ENCODE data around the gene GPC5.
A peak's percentile ranks its signal among the peaks of the same experiment; 100 is the strongest.
"Not testable (repeated sequence)": the region's sequence is repeated elsewhere in the genome, so short reads cannot be mapped to it uniquely, and the experiment has no call there.

GPC5 gene

GRCh38 chr13:92743992-92744391, 1345.6 kb downstream of the GPC5 start:
- no peak for TF ChIP-seq HDGF (IDR thresholded peaks at IDR 0.05; ENCODE audit: borderline replicate concordance)
- TF ChIP-seq, protein P1, sequence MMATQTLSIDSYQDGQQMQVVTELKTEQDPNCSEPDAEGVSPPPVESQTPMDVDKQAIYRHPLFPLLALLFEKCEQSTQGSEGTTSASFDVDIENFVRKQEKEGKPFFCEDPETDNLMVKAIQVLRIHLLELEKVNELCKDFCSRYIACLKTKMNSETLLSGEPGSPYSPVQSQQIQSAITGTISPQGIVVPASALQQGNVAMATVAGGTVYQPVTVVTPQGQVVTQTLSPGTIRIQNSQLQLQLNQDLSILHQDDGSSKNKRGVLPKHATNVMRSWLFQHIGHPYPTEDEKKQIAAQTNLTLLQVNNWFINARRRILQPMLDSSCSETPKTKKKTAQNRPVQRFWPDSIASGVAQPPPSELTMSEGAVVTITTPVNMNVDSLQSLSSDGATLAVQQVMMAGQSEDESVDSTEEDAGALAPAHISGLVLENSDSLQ (IDR thresholded peaks at IDR 0.05), result no peak
- TF ChIP-seq SP1 (IDR thresholded peaks at IDR 0.05), result no peak
- no peak for TF ChIP-seq FOXA1 (IDR thresholded peaks at IDR 0.05)
- POLR2A ChIA-PET, result no interaction called here
- CTCF ChIA-PET, result no interaction called here
- no peak for DNase-seq (ENCODE audit: extremely low spot score)

- no peak for DNase-seq (ENCODE audit: extremely low spot score)
- POLR2A ChIA-PET, result no interaction called here
- TF ChIP-seq ARNT (IDR thresholded peaks at IDR 0.05) (no peak), FOXK2 (IDR thresholded peaks at IDR 0.05) (no peak), HDGF (IDR thresholded peaks at IDR 0.05; ENCODE audit: borderline replicate concordance) (no peak), SP1 (IDR thresholded peaks at IDR 0.05) (no peak), BHLHE40 (IDR thresholded peaks at IDR 0.05; ENCODE audit: borderline replicate concordance) (no peak), SUZ12 (IDR thresholded peaks at IDR 0.05) (no peak), FOXM1 (IDR thresholded peaks at IDR 0.05; ENCODE audit: borderline replicate concordance) (no peak), LEF1 (IDR thresholded peaks at IDR 0.05; ENCODE audit: borderline replicate concordance) (no peak), ZNF384 (IDR thresholded peaks at IDR 0.05) (no peak), NFRKB (IDR thresholded peaks at IDR 0.05) (no peak), L3MBTL2 (conservative IDR thresholded peaks at IDR 0.05) (no peak), CTBP1 (IDR thresholded peaks at IDR 0.05; ENCODE audit: borderline replicate concordance) (no peak), ELF4 (IDR thresholded peaks at IDR 0.05) (no peak), FOXA1 (IDR thresholded peaks at IDR 0.05) (no peak), TARDBP (IDR thresholded peaks at IDR 0.05) (no peak)
- TF ChIP-seq, protein P1 (IDR thresholded peaks at IDR 0.05), result no peak
- CTCF ChIA-PET, result interaction anchor here (0.7 to 0.8 kb wide), 2 partner anchors 10 to 1690 kb away, joined by 3 to 4 read pairs; no protein-coding TSS in a partner anchor
Measured at GRCh38 chr13:92745258-92745657, 1346.8 kb downstream of the GPC5 start.

DNA sequence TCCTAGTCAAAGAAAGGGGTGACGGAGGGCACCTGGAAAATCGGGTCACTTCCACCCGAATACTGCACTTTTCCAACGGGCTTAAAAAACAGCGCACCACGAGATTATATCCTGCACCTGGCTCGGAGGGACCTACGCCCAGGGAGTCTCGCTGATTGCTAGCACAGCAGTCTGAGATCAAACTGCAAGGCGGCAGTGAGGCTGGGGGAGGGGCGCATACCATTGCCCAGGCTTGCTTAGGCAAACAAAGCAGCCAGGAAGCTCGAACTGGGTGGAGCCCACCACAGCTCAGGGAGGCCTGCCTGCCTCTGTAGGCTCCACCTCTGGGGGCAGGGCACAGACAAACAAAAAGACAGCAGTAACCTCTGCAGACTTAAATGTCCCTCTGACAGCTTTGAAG, 1354.3 kb downstream of the GPC5 start:
- DNase-seq (ENCODE audit: extremely low spot score); POLR2A ChIA-PET; CTCF ChIA-PET: not testable (repeated sequence)

- ChIA-PET POLR2A (no interaction called here), CTCF (no interaction called here)
- DNase-seq (ENCODE audit: extremely low spot score), result no peak
- TF ChIP-seq FOXA1 (IDR thresholded peaks at IDR 0.05) (no peak), HDGF (IDR thresholded peaks at IDR 0.05; ENCODE audit: borderline replicate concordance) (no peak), ARNT (IDR thresholded peaks at IDR 0.05) (no peak), SUZ12 (IDR thresholded peaks at IDR 0.05) (no peak), CTBP1 (IDR thresholded peaks at IDR 0.05; ENCODE audit: borderline replicate concordance) (no peak)
- TF ChIP-seq, protein P1 (IDR thresholded peaks at IDR 0.05), result no peak
Measured at GRCh38 chr13:92761710-92762109, 1363.3 kb downstream of the GPC5 start.

DNA sequence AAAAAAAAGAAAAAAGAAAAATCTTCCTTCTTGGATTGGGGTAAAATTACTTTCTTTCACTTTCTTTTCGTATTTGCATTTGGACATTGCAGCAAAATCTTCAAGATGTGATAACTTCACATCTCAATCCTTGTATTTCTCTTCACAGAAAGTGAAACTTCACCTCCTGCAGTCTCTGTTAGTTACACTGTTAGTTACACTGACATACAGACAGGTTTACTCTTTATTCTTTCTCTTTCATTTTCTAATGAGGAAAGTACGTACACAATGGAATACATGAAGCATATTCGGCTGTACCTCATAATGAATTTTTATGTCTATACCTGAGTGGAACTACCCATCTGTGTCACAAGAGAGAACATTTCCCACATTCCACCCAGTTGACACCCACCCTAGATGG, 1369.0 kb downstream of the GPC5 start:
- no peak for DNase-seq (ENCODE audit: extremely low spot score)
- POLR2A ChIA-PET, result no interaction called here
- TF ChIP-seq NFRKB (IDR thresholded peaks at IDR 0.05), result no peak
- TF ChIP-seq HDGF (IDR thresholded peaks at IDR 0.05; ENCODE audit: borderline replicate concordance), result no peak
- TF ChIP-seq SUZ12 (IDR thresholded peaks at IDR 0.05), result no peak
- TF ChIP-seq ZNF384 (IDR thresholded peaks at IDR 0.05), result no peak
- no peak for TF ChIP-seq BHLHE40 (IDR thresholded peaks at IDR 0.05; ENCODE audit: borderline replicate concordance)
- no peak for TF ChIP-seq TARDBP (IDR thresholded peaks at IDR 0.05)
- no peak for TF ChIP-seq LEF1 (IDR thresholded peaks at IDR 0.05; ENCODE audit: borderline replicate concordance)
- TF ChIP-seq ARNT (IDR thresholded peaks at IDR 0.05), result no peak
- TF ChIP-seq FOXA1 (IDR thresholded peaks at IDR 0.05), result no peak
- TF ChIP-seq, protein P1 (IDR thresholded peaks at IDR 0.05), result no peak
- no peak for TF ChIP-seq FOXK2 (IDR thresholded peaks at IDR 0.05)
- no peak for TF ChIP-seq FOXM1 (IDR thresholded peaks at IDR 0.05; ENCODE audit: borderline replicate concordance)
- TF ChIP-seq L3MBTL2 (conservative IDR thresholded peaks at IDR 0.05), result no peak
- TF ChIP-seq SP1 (IDR thresholded peaks at IDR 0.05), result no peak
- no peak for TF ChIP-seq ELF4 (IDR thresholded peaks at IDR 0.05)
- CTCF ChIA-PET, result no interaction called here

DNA sequence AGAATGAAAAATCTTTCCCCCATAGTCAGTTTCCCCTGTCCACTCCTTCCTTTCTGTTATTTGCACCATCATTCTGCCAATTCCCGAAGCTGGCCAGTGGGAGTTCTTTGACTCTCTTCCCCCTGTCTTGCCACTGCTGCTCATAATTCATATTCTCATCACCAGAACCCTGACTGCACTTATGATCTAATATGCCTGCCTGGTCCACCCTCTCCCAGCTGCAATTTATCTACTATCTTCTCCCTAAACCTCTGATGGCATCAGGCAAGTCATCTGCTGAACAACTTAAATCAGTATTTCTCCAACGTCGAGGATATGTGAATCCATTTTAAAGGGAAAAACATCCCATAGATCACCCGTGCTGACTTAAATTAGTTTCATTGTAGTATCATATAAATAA, 1370.2 kb downstream of the GPC5 start:
- CTCF ChIA-PET, result no interaction called here
- POLR2A ChIA-PET, result no interaction called here
- DNase-seq (ENCODE audit: extremely low spot score), result no peak
- TF ChIP-seq SP1 (IDR thresholded peaks at IDR 0.05), result no peak
- no peak for TF ChIP-seq NFRKB (IDR thresholded peaks at IDR 0.05)
- TF ChIP-seq HDGF (IDR thresholded peaks at IDR 0.05; ENCODE audit: borderline replicate concordance), result no peak
- no peak for TF ChIP-seq BHLHE40 (IDR thresholded peaks at IDR 0.05; ENCODE audit: borderline replicate concordance)
- no peak for TF ChIP-seq LEF1 (IDR thresholded peaks at IDR 0.05; ENCODE audit: borderline replicate concordance)
- no peak for TF ChIP-seq FOXM1 (IDR thresholded peaks at IDR 0.05; ENCODE audit: borderline replicate concordance)
- no peak for TF ChIP-seq FOXK2 (IDR thresholded peaks at IDR 0.05)

GRCh38 chr13:92769046-92769445, 1370.6 kb downstream of the GPC5 start:
- CTCF ChIA-PET, result interaction anchor here (0.7 kb wide), 1 partner anchor 118 kb away, joined by 3 read pairs; no protein-coding TSS in a partner anchor
- POLR2A ChIA-PET, result no interaction called here
- no peak for DNase-seq (ENCODE audit: extremely low spot score)
- no peak for TF ChIP-seq FOXM1 (IDR thresholded peaks at IDR 0.05; ENCODE audit: borderline replicate concordance)
- TF ChIP-seq CTBP1 (IDR thresholded peaks at IDR 0.05; ENCODE audit: borderline replicate concordance), result peak; percentile 13; the same call in 1 of the 2 replicates
- TF ChIP-seq, protein P1 (IDR thresholded peaks at IDR 0.05), result peak; percentile 77

All from HEK293T (cell line).